GM18505 (cell line): ENCODE measurements around the gene CHERP.

ENCODE experiments used
- ATAC-seq: cut with Tn5 transposase; IDR thresholded peaks from one replicate; pipeline ENCODE4 v1.9.1; 2021; ENCODE audit not compliant: unreplicated experiment
- POLR2A ChIP-seq: IDR thresholded peaks from 4 replicates; pipeline ENCODE4 v1.6.1; 2011; ENCODE audit warnings: borderline replicate concordance; ENCODE audit not compliant: insufficient read depth, insufficient read length; ENCODE audit errors: extremely low read depth

Gene CHERP

GRCh38 chr19:16542910-16543472 lies 754 bp upstream of the CHERP start:
- no peak for ATAC-seq
- no peak for TF ChIP-seq POLR2A

DNA sequence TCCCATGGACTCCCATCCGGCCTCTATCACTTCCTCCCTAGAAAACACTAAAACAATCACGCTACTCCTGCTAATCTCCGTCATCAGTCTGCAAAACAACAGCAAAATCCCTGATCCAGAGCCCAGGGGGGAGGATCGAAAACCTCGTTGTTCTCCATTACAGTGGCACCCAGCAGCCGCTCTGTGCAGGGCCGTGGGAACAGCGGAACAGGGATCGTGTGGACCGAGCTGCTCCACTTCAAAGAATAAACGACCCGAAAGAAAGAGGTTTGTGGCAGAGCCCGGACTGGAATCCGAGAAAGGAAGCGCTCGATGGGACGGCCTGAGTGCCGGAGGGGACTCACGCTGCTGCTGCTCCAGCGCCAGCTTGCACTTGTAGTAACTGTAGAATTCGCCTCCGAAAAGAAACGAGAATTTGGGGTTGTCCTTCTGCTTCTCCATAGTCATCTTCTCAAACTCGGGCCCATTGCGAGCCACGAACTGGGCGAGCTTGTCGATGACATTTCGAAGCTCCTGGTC lies 652 bp downstream of the CHERP start:
- no peak for TF ChIP-seq POLR2A
- ATAC-seq = no peak

DNA sequence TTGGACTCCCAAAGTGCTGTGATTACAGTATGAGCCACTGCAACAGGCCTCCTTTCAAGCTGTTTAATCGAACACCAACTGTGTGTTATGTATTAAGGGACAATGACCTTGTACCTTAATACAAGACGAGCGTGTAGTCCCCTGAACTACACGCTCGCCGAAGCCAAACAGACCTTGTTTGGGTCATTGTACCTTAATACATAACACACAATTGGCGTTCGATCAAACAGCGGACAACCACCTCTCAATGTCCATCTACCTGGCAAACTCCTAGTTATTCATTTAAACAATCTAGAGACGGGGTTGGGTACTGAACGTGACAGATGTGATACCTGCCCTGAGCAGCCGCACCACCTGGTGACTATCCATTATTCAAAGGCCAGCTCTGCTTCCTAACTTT lies 1.3 kb downstream of the CHERP start:
- TF ChIP-seq POLR2A = no peak
- no peak for ATAC-seq

DNA sequence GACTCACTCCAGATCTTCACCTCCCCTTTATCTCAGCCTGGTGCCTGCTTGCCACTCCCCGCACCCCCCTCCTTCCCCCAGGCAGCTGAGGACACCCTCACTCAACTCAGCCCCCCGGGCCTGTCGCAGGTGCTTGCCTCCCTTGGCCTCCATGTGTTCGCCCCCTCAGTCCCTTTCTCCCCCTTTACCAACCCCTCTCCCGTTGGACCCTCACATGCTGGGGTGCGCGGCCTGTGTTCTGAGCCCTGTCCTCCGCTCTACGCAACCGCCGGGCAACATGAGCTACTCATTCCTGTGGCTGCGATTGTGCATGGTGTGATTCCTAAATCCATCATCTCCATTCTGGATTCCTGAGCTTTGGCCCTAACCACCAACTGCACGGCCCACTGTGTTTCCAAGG lies 5.1 kb downstream of the CHERP start:
- no peak for TF ChIP-seq POLR2A
- ATAC-seq = no peak

DNA sequence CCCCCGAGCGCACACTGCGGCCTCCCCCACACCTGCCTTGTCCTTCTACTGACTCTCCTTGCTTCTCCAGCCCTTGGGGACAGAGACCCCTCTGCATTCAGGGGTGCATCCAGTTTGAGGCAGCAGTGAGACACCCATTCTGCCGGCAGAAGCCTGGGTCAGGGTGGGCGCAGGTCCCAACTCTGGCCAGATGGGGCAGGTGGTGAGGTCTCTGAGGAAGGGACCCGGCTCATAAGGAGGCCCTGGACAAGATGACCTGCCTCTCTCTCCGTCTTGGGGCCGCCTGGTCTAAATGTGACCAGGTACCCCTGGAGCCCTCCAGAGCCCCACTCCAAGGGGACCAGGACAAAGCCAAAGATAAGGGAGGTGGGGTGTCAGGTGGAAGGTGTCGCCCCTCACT lies 6.1 kb downstream of the CHERP start:
- no peak for TF ChIP-seq POLR2A
- no peak for ATAC-seq

- ATAC-seq = no peak
Observed at GRCh38 chr19:16535381-16535780, 6.9 kb downstream of the CHERP start.

DNA sequence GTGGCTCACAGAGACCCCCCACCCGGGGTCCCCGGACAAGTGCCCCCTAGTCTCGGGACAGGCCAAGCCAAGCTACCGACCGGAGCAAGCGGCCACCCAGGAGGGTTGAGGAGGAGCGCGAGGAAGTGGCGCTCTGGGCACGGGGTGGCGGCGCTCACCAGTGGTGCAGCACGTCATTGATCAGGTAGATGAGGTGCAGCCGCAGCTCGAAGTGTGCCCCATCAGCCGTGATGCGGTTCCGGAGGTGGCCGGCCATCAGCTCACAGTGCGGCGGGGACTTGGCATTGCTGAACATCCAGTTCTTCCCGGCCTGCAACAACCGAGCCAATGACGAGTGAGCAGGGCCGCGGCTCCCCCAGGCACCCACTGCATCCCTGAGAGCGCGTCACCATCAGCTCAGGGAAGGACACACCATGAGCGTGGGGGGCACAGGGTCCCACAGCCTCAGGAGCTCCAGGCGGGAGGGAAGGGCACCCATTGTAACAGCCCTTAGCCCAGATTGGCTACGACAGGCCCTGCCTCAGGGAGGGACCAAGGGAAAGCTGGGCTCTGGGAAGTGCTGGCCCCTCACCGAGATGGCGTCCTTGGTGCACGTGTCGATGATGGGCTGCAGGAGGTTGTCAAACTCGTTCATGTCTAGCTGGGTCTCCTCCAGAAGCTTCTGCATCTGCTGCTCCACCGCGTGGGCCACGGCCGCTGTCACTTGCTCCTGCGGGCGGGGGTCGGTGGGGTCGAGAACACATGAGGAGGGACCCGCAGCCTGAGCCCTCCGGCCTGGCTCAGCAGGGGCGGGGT lies 9.6 kb downstream of the CHERP start:
- TF ChIP-seq POLR2A = no peak
- ATAC-seq = no peak

More at GRCh38 chr19:16535381-16535780, 6.9 kb downstream of the CHERP start:
- no peak for TF ChIP-seq POLR2A

GRCh38 chr19:16531380-16531669 lies 10.9 kb downstream of the CHERP start:
- no peak for TF ChIP-seq POLR2A
- ATAC-seq = no peak

DNA sequence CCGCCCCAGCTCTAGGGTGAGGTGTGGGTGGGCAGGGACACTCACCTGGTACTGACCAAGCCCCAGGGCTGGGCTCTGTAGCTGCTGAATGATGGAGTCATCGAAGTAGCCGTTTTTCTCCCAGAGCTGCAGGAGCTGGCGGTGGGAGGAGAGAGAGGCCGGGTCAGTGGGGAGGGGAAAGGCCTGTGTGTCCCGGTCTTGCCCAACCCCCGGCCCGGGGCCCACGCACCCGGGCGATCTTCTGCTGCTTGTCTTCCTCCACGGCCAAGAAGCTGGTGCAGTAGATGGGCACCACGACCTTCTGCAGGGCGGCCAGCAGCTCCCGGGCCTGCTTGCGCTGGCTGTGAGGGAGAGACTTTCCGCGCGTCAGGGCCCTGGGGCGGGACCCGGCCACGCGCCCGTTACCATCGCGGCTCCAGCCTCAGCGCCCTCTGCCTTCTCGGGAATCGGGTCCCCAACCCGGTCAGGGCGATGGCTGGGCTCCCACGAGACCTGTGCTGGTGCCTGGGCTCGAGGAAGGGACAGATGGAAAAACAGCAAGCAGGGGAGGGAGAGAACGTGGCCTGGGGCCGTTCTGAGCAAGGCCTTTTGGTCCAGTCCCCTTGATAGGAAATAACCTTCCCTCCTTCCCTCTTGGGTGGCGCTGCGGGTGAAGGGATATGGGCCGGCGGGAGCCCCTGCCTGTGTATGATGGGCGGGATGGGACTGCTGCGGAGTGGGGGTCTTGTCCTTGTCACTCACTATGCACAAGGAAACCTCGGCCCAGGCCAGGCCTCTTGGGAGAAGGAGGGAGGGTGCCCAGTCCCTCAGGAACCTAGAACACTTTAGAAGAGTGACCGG lies 11.5 kb downstream of the CHERP start:
- TF ChIP-seq POLR2A = no peak

GRCh38 chr19:16529466-16530144 lies 12.6 kb downstream of the CHERP start:
- TF ChIP-seq POLR2A = no peak
- no peak for ATAC-seq

More for the DNA sequence above, 11.5 kb downstream of the CHERP start:
- no peak for ATAC-seq

GRCh38 chr19:16527971-16528521 lies 14.2 kb downstream of the CHERP start:
- no peak for TF ChIP-seq POLR2A
- ATAC-seq = no peak

DNA sequence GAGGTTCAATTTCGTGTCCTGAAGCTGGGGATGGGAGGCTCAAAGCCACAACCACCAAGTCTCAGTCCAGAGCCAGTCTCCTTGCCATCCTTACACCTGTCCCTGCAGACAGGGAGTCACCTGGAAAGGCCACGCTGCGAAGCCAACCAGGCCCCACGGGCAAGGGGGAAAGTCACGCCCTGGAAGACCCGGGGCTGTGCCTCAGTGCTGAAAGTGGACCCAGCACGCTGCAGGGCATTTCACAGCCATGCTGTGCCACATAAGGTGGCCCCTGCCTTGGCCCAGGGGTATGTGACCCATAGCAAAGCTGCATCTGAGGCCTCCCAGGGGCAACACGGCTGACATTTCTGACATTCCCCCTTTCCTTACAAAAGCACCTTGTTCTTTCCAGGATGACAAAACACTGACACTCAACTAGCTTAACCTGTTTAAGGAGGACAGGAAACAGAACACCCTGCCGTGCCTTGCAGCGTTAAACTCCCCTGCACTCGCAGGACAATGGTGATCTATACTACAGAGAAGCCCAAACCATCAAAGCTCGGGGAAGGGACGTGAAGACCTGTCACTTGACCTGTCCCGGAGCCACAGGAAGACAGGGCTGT lies 14.8 kb downstream of the CHERP start:
- ATAC-seq = no peak
- no peak for TF ChIP-seq POLR2A
